Forelimb muscle (tissue), 1 donor: ENCODE results near the gene H2BW2. TPM values are rescaled to one million over a fixed set of nuclear protein-coding genes. Genes with fewer than 3 reads are reported as not detected.

ENCODE experiments used
- polyA plus RNA-seq: library from polyadenylated mRNA; unstranded; fragments of 120-200 nt; gene quantifications from one replicate; pipeline ENCODE4 v1.2.1, GENCODE V29; 2013; ENCODE audit not compliant: insufficient read length

The H2BW2 gene
- polyA plus RNA-seq, 1 donor, result 0.40 TPM

Other genes with a start within 250 kb of the H2BW2 start
- 35.1 TPM for gene RAB9B, start 207.7 kb upstream of the H2BW2 start, polyA plus RNA-seq
- gene TMSB15B, start 77.3 kb upstream of the H2BW2 start, polyA plus RNA-seq, result 8.9 TPM
- not detected for gene H2BW1, start 26.2 kb upstream of the H2BW2 start, polyA plus RNA-seq
- 4.5 TPM for gene TMSB15C, start 36.3 kb downstream of the H2BW2 start, polyA plus RNA-seq
- 2.5 TPM for gene ZCCHC18, start 72.6 kb downstream of the H2BW2 start, polyA plus RNA-seq
- gene SLC25A53, start 117.1 kb downstream of the H2BW2 start, polyA plus RNA-seq, result 6.6 TPM
- gene FAM199X, start 126.5 kb downstream of the H2BW2 start, polyA plus RNA-seq, result 15.2 TPM
- not detected for gene ESX1, start 215.0 kb downstream of the H2BW2 start, polyA plus RNA-seq